Effector memory CD8-positive, alpha-beta T cell (primary cell): ENCODE results near the gene EXOSC7.
A peak's percentile ranks its signal among the peaks of the same experiment; 100 is the strongest.

ENCODE experiments used
- ATAC-seq: fragments of 150-1000 bp; cut with Tn5 transposase; replicated peaks from 2 replicates; pipeline ENCODE4 v1.10.0; 2021; ENCODE audit warnings: mild to moderate bottlenecking, moderate library complexity
- DNase-seq, 3 experiments: peaks; one replicate each; pipeline ENCODE4 v3.0.0; 2021
- H3K27ac Mint-ChIP-seq, 2 donors: one replicate each; pipeline ENCODE4 v1.8.0; 2022; ENCODE audit warnings: mild to moderate bottlenecking in 2 of 2, mixed read lengths in 2 of 2, moderate library complexity in 2 of 2
- H3K27me3 Mint-ChIP-seq, 2 donors: one replicate each; pipeline ENCODE4 v1.8.0; 2022; ENCODE audit warnings: mixed read lengths in 2 of 2
- H3K36me3 Mint-ChIP-seq: one replicate; pipeline ENCODE4 v1.8.0; 2022; ENCODE audit warnings: mild to moderate bottlenecking, moderate library complexity, mixed read lengths; ENCODE audit not compliant: insufficient read depth
- H3K4me1 Mint-ChIP-seq, 2 donors: one replicate each; pipeline ENCODE4 v1.8.0; 2022; ENCODE audit warnings: low read depth in 2 of 2, mixed read lengths in 2 of 2
- H3K4me3 Mint-ChIP-seq, 2 donors: one replicate each; pipeline ENCODE4 v1.8.0; 2022; ENCODE audit warnings: mild to moderate bottlenecking in 2 of 2, mixed read lengths in 2 of 2, moderate library complexity in 2 of 2
- H3K9me3 Mint-ChIP-seq, 2 donors: one replicate each; pipeline ENCODE4 v1.8.0; 2022; ENCODE audit warnings: mixed read lengths in 2 of 2

The EXOSC7 gene

GRCh38 chr3:45007091-45007490, 31.0 kb downstream of the EXOSC7 start:
- DNase-seq (no peak), ATAC-seq (no peak)
- peak overlapping the region; percentile 15 to 20 for H3K4me3 Mint-ChIP-seq
- peaks cover 40% of the 10 kb centered on the region for H3K36me3 Mint-ChIP-seq
- no peaks in the 10 kb centered on the region for H3K9me3 Mint-ChIP-seq
- no peak overlapping the region for H3K27ac Mint-ChIP-seq
- peaks cover 12 to 14% of the 10 kb centered on the region in 2 donors for H3K4me1 Mint-ChIP-seq
- H3K27me3 Mint-ChIP-seq, result no peaks in the 10 kb centered on the region

GRCh38 chr3:45008117-45008516, 32.1 kb downstream of the EXOSC7 start:
- Mint-ChIP-seq H3K4me3 (no peak overlapping the region), H3K36me3 (peaks cover 38% of the 10 kb centered on the region), H3K27me3 (no peaks in the 10 kb centered on the region), H3K4me1 (peaks cover 11 to 12% of the 10 kb centered on the region in 2 donors), H3K9me3 (no peaks in the 10 kb centered on the region), H3K27ac (no peak overlapping the region)
- DNase-seq (no peak), ATAC-seq (no peak)

GRCh38 chr3:45009868-45010267, 33.8 kb downstream of the EXOSC7 start:
- Mint-ChIP-seq H3K27ac (no peak overlapping the region), H3K36me3 (peaks cover 40% of the 10 kb centered on the region), H3K9me3 (no peaks in the 10 kb centered on the region), H3K4me1 (peaks cover 8 to 11% of the 10 kb centered on the region in 2 donors), H3K27me3 (no peaks in the 10 kb centered on the region), H3K4me3 (no peak overlapping the region)
- DNase-seq (no peak), ATAC-seq (no peak)

GRCh38 chr3:45010811-45011333, 34.8 kb downstream of the EXOSC7 start:
- DNase-seq (no peak), ATAC-seq (no peak)
- no peak overlapping the region for H3K27ac Mint-ChIP-seq
- H3K27me3 Mint-ChIP-seq, result no peaks in the 10 kb centered on the region
- H3K4me3 Mint-ChIP-seq, result no peak overlapping the region
- no peaks in the 10 kb centered on the region for H3K9me3 Mint-ChIP-seq
- peaks cover 34% of the 10 kb centered on the region for H3K36me3 Mint-ChIP-seq
- H3K4me1 Mint-ChIP-seq, result peaks cover 3 to 5% of the 10 kb centered on the region in 2 donors

GRCh38 chr3:45011756-45012508, 35.9 kb downstream of the EXOSC7 start:
- ATAC-seq (no peak), DNase-seq (no peak)
- peaks cover 2% of the 10 kb centered on the region in 2 donors for H3K4me1 Mint-ChIP-seq
- peaks cover 32% of the 10 kb centered on the region for H3K36me3 Mint-ChIP-seq
- no peak overlapping the region for H3K4me3 Mint-ChIP-seq
- no peaks in the 10 kb centered on the region for H3K9me3 Mint-ChIP-seq
- H3K27ac Mint-ChIP-seq, result no peak overlapping the region
- H3K27me3 Mint-ChIP-seq, result no peaks in the 10 kb centered on the region

GRCh38 chr3:45012577-45012976, 36.5 kb downstream of the EXOSC7 start:
- Mint-ChIP-seq H3K4me1 (no peaks in the 10 kb centered on the region), H3K27ac (no peak overlapping the region), H3K9me3 (no peaks in the 10 kb centered on the region), H3K4me3 (no peak overlapping the region), H3K27me3 (no peaks in the 10 kb centered on the region), H3K36me3 (peaks cover 28% of the 10 kb centered on the region)
- no peak for DNase-seq
- ATAC-seq, result no peak

- no peaks in the 10 kb centered on the region for H3K9me3 Mint-ChIP-seq
- ATAC-seq, result no peak
- H3K27ac Mint-ChIP-seq, result no peak overlapping the region
- peaks cover 9 to 13% of the 10 kb centered on the region in 2 donors for H3K4me1 Mint-ChIP-seq
- H3K36me3 Mint-ChIP-seq, result peaks cover 11% of the 10 kb centered on the region
- DNase-seq, result no peak
- H3K27me3 Mint-ChIP-seq, result no peaks in the 10 kb centered on the region
- H3K4me3 Mint-ChIP-seq, result no peak overlapping the region
Measured at GRCh38 chr3:45016916-45017315, 40.9 kb downstream of the EXOSC7 start.

GRCh38 chr3:45017821-45018220, 41.8 kb downstream of the EXOSC7 start:
- ATAC-seq, result no peak
- no peak overlapping the region for H3K27ac Mint-ChIP-seq
- peaks cover 9 to 13% of the 10 kb centered on the region in 2 donors for H3K4me1 Mint-ChIP-seq
- DNase-seq, result no peak
- H3K4me3 Mint-ChIP-seq, result no peak overlapping the region
- no peaks in the 10 kb centered on the region for H3K27me3 Mint-ChIP-seq
- peaks cover 7% of the 10 kb centered on the region for H3K36me3 Mint-ChIP-seq
- no peaks in the 10 kb centered on the region for H3K9me3 Mint-ChIP-seq

- Mint-ChIP-seq H3K27me3 (no peaks in the 10 kb centered on the region), H3K9me3 (no peaks in the 10 kb centered on the region), H3K4me1 (peaks cover 9 to 13% of the 10 kb centered on the region in 2 donors), H3K4me3 (no peak overlapping the region), H3K36me3 (peaks cover 3% of the 10 kb centered on the region), H3K27ac (peak overlapping the region in 1 of 2 donors; percentile 27)
- ATAC-seq, result peak; percentile 27
- no peak for DNase-seq
Measured at GRCh38 chr3:45020534-45020933, 44.5 kb downstream of the EXOSC7 start.

GRCh38 chr3:45021524-45022297, 45.7 kb downstream of the EXOSC7 start:
- Mint-ChIP-seq H3K27me3 (peaks cover 2 to 6% of the 10 kb centered on the region in 2 donors), H3K9me3 (no peaks in the 10 kb centered on the region), H3K27ac (peak overlapping the region in 1 of 2 donors; percentile 7), H3K4me1 (peaks cover 9 to 13% of the 10 kb centered on the region in 2 donors), H3K36me3 (peaks cover 3% of the 10 kb centered on the region), H3K4me3 (no peak overlapping the region)
- DNase-seq, result no peak
- no peak for ATAC-seq

GRCh38 chr3:45023675-45024074, 47.6 kb downstream of the EXOSC7 start:
- no peak for DNase-seq
- no peaks in the 10 kb centered on the region for H3K36me3 Mint-ChIP-seq
- no peak overlapping the region for H3K27ac Mint-ChIP-seq

GRCh38 chr3:45024542-45025255, 48.7 kb downstream of the EXOSC7 start:
- Mint-ChIP-seq H3K36me3 (no peaks in the 10 kb centered on the region), H3K27ac (peak overlapping the region in 1 of 2 donors; percentile 75), H3K9me3 (no peaks in the 10 kb centered on the region), H3K4me1 (peaks cover 7 to 13% of the 10 kb centered on the region in 2 donors), H3K27me3 (peaks cover 15 to 28% of the 10 kb centered on the region in 2 donors), H3K4me3 (no peak overlapping the region)
- ATAC-seq, result no peak
- DNase-seq, result no peak

More at GRCh38 chr3:45023675-45024074, 47.6 kb downstream of the EXOSC7 start:
- no peak for ATAC-seq
- H3K27me3 Mint-ChIP-seq, result peaks cover 10 to 18% of the 10 kb centered on the region in 2 donors
- H3K9me3 Mint-ChIP-seq, result no peaks in the 10 kb centered on the region
- no peak overlapping the region for H3K4me3 Mint-ChIP-seq
- peaks cover 7 to 13% of the 10 kb centered on the region in 2 donors for H3K4me1 Mint-ChIP-seq

- H3K4me1 Mint-ChIP-seq, result peaks cover 3% of the 10 kb centered on the region in 2 donors
- no peaks in the 10 kb centered on the region for H3K9me3 Mint-ChIP-seq
- no peak for DNase-seq
- no peak within 1 kb of the TSS for H3K27ac Mint-ChIP-seq
- H3K36me3 Mint-ChIP-seq, result no peaks in the 10 kb centered on the region
- ATAC-seq, result no peak
- H3K27me3 Mint-ChIP-seq, result peaks cover 26 to 42% of the 10 kb centered on the region in 2 donors
- no peak within 1 kb of the TSS for H3K4me3 Mint-ChIP-seq
Measured at GRCh38 chr3:45026038-45026437, 50.0 kb downstream of the EXOSC7 start, which contains the start of gene CLEC3B. Gene CLEC3B (plus strand): TSS chr3:45026303. CDS start chr3:45026363, 60 bp downstream.
